ENCODE results near the gene SYT12. TPM values are rescaled to one million over a fixed set of nuclear protein-coding genes. Genes with fewer than 3 reads are reported as not detected.

The SYT12 gene
- total and polyA plus RNA-seq, 9 of the 15 experiments (the other 6 are each of a cell fraction or from before 2014, with no cell fraction given), result 0.03 to 0.11 (median 0.03) TPM; not detected in 4

DNA sequence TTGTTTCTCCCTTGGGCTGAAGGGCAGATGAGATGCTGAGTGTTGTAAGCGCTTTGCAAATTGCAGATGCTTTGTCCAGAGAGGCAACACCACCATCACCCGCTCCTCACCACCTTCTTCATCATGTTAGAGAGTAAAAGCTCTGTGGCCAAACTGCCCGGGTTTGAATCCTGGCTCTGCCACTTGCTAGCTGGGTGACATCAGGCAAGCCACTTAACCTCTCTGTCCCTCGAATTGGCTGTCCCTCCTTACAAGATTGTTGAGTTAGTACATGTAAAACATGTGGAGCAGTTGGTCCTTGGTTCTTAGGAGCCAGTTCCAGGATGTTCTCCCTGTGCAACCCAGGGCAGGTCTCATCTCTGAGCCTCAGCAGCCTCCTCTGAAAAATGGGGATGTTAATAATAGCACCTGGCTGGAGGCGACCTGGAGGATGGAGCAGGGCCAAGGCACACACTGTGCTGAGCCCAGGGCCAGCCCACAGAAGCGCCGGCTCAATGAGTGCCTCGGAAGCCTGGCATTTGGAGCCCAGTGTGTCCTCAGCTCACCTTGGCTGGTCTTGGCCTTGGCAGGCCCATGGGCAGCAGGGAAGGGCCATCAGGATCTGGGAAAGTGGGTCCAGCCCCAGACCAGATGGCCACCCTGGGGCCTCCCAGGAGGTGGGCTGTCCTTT lies 37.3 kb upstream of the SYT12 start:
- Histone ChIP-seq H4K20me1 (replicated peaks; ENCODE audit: control insufficient read depth, insufficient read depth, low read length) (no peaks in the 10 kb centered on the region), H2AFZ (ENCODE audit: low read depth, low read length) (no peak overlapping the region), H3K36me3 (ENCODE audit: control insufficient read depth, insufficient read depth, low read length) (no peaks in the 10 kb centered on the region), H3K9me3 (replicated peaks; ENCODE audit: control insufficient read depth, insufficient read depth, low read depth, low read length) (no peaks in the 10 kb centered on the region), H3K9me1 (ENCODE audit: control insufficient read depth, insufficient read depth, low read length) (no peaks in the 10 kb centered on the region), H3K9ac (ENCODE audit: insufficient read depth in 1 of 2, low read depth in 2 of 2, low read length in 2 of 2) (peak overlapping the region in 1 of 2 experiments; percentile 40; a peak in 1 of 4 replicates), H3K4me3 (no peak overlapping the region), H3K27ac (ENCODE audit: extremely low read depth, low read depth, low read length) (no peak overlapping the region), H3K4me1 (replicated peaks in 1 of 2; ENCODE audit: control insufficient read depth in 2 of 2, insufficient read depth in 2 of 2, low read length in 2 of 2) (peaks cover 2 to 9% of the 10 kb centered on the region in 2 experiments; a peak in 4 of 5 replicates), H3K27me3 (ENCODE audit: control insufficient read depth in 2 of 2, insufficient read depth in 2 of 2, low read length in 2 of 2) (no peaks in the 10 kb centered on the region), H3K79me2 (ENCODE audit: control insufficient read depth, insufficient read depth, low read length) (no peaks in the 10 kb centered on the region), H3K4me2 (ENCODE audit: insufficient read depth, low read length) (no peak overlapping the region)
- ChIA-PET CTCF (ENCODE audit: low intra/inter-chr PET ratio) (no interaction called here), POLR2A (interaction anchor here (0.8 to 1.0 kb wide), 2 partner anchors 16 to 38 kb away, joined by 4 read pairs; no protein-coding TSS in a partner anchor)
- DNase-seq (ENCODE audit: extremely low read depth in 1 of 4, low spot score in 3 of 4), result no peak
- ATAC-seq, result no peak
- TF ChIP-seq KDM5B (IDR thresholded peaks at IDR 0.05; ENCODE audit: insufficient replicate concordance, low read depth, low read length) (no peak), USF1 (CRISPR knock-in tag; IDR thresholded peaks at IDR 0.05) (no peak), SIX5 (IDR thresholded peaks at IDR 0.05; ENCODE audit: borderline replicate concordance in 1 of 2, insufficient read depth in 1 of 2, low read depth in 1 of 2, low read length in 2 of 2) (no peak), EGR1 (conservative IDR thresholded peaks at IDR 0.05) (no peak), ADNP (tag; IDR thresholded peaks at IDR 0.05) (0 out of 2 replicates have a peak, but pooled peaks have one; percentile 23), RBM25 (IDR thresholded peaks at IDR 0.05; ENCODE audit: low read depth, low read length, severe bottlenecking) (peak; percentile 9), FOXJ2 (tag; IDR thresholded peaks at IDR 0.05) (no peak), KDM1A (IDR thresholded peaks at IDR 0.05) (peak in 1 of 2 experiments; percentile 26; a peak in 1 of 4 replicates)
- no peak for FAIRE-seq
- intact Hi-C loops (cut with micrococcal nuclease) (no loop called here), in situ Hi-C loops (cut with MboI) (no loop called here)
- WGBS (ENCODE audit: insufficient coverage, low coverage, missing lambda C conversion rate), result 22% methylated on average over 8 of the region's 8 CpGs
- BruUV-seq (replicated peaks), result no TSS peak

Measured in K562 (cell line).